PC-9 (cell line): Measurements from ENCODE around the gene SNRNP25.

Source experiments
- EZH2 ChIP-seq: fragments of 200-600 bp; sonication (generic); IDR thresholded peaks from 2 replicates; pipeline ENCODE4 v1.8.0; 2017; ENCODE audit warnings: antibody characterized with exemption, low read depth
- TF ChIP-seq, protein P1 (sequence below): fragments of 200-600 bp; sonication (generic); conservative IDR thresholded peaks from 2 replicates; pipeline ENCODE4 v1.6.1; 2017; ENCODE audit warnings: mixed run types, antibody characterized with exemption, mild to moderate bottlenecking, moderate library complexity

DNA sequence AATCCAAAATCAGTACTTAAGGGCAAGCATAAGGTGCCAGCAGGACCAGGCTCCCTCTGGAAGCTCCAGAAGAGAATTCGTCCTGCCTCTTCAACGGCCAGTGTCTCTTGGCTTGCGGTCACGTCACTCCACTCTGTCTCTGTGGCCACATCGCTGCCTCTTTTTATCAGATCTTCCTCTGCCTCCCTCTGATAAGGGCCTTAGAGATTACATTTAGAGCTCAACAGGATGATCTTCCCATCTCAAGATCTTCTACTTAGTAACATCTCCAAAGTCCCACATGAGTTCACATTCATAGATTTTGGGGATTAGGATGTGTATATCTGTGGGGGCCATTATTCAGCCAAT, 41.3 kb downstream of the SNRNP25 start:
- TF ChIP-seq, protein P1, sequence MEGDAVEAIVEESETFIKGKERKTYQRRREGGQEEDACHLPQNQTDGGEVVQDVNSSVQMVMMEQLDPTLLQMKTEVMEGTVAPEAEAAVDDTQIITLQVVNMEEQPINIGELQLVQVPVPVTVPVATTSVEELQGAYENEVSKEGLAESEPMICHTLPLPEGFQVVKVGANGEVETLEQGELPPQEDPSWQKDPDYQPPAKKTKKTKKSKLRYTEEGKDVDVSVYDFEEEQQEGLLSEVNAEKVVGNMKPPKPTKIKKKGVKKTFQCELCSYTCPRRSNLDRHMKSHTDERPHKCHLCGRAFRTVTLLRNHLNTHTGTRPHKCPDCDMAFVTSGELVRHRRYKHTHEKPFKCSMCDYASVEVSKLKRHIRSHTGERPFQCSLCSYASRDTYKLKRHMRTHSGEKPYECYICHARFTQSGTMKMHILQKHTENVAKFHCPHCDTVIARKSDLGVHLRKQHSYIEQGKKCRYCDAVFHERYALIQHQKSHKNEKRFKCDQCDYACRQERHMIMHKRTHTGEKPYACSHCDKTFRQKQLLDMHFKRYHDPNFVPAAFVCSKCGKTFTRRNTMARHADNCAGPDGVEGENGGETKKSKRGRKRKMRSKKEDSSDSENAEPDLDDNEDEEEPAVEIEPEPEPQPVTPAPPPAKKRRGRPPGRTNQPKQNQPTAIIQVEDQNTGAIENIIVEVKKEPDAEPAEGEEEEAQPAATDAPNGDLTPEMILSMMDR: no peak
- TF ChIP-seq EZH2: no peak
